Measurements from ENCODE around the gene PDLIM3. TPM values are rescaled to one million over a fixed set of nuclear protein-coding genes. Genes with fewer than 3 reads are reported as not detected.

The PDLIM3 gene
- total RNA-seq (2022; extraction: Qiagen RNA extraction; ENCODE audit: low read depth): 0.13 to 0.31 TPM (median 0.20 TPM) in 4 of 5 replicates, not detected in the other

GRCh38 chr4:185534866-185535611, at the start of gene PDLIM3:
Gene PDLIM3 (minus strand): TSS chr4:185535507. CDS start chr4:185535434, 73 bp downstream.

GRCh38 chr4:185471235-185472102, 63.8 kb downstream of the PDLIM3 start, which contains the start of gene CCDC110:
Gene CCDC110 (minus strand): TSS chr4:185471733. CDS start chr4:185471683, 50 bp downstream.

Other genes with a start within 250 kb of the PDLIM3 start
- 0.08 to 0.21 TPM (median 0.14 TPM) in 5 replicates for gene LRP2BP, start 139.6 kb downstream of the PDLIM3 start, total RNA-seq (2022; extraction: Qiagen RNA extraction; ENCODE audit: low read depth)
- 1.4 to 4.6 TPM (median 3.4 TPM) in 5 replicates for gene ANKRD37, start 138.7 kb downstream of the PDLIM3 start, total RNA-seq (2022; extraction: Qiagen RNA extraction; ENCODE audit: low read depth)
- 13.0 to 15.6 TPM (median 14.6 TPM) in 5 replicates for gene UFSP2, start 109.5 kb downstream of the PDLIM3 start, total RNA-seq (2022; extraction: Qiagen RNA extraction; ENCODE audit: low read depth)
- gene CCDC110, start 63.8 kb downstream of the PDLIM3 start, total RNA-seq (2022; extraction: Qiagen RNA extraction; ENCODE audit: low read depth): not detected in 5 replicates

All from A549 treated with CpdA at 1 μM for 4 hours (cell line).